GM18498 (cell line): Measurements from ENCODE around the gene CACNA1A.
"Not testable (repeated sequence)": the region's sequence is repeated elsewhere in the genome, so short reads cannot be mapped to it uniquely, and the experiment has no call there.

Experiments used
- ATAC-seq: cut with Tn5 transposase; IDR thresholded peaks from one replicate; pipeline ENCODE4 v1.9.1; 2021; ENCODE audit warnings: mild to moderate bottlenecking, moderate library complexity; ENCODE audit not compliant: unreplicated experiment

CACNA1A gene

GRCh38 chr19:13506471-13506820 lies at the start of gene CACNA1A:
TSS of gene CACNA1A (minus strand) at chr19:13506479. CDS start at chr19:13506224, 255 bp downstream.
- no peak for ATAC-seq

- no peak for ATAC-seq
Measured at GRCh38 chr19:13554506-13555240, 48.4 kb upstream of the CACNA1A start.

GRCh38 chr19:13553880-13554400 lies 47.7 kb upstream of the CACNA1A start:
- ATAC-seq, result no peak

- no peak for ATAC-seq
Measured at GRCh38 chr19:13548131-13548530, 41.9 kb upstream of the CACNA1A start.

GRCh38 chr19:13547102-13547501 lies 40.8 kb upstream of the CACNA1A start:
- ATAC-seq, result no peak

- no peak for ATAC-seq
Measured at GRCh38 chr19:13544423-13544822, 38.1 kb upstream of the CACNA1A start.

GRCh38 chr19:13541554-13541953 lies 35.3 kb upstream of the CACNA1A start:
- ATAC-seq, result no peak

- ATAC-seq, result no peak
Measured at GRCh38 chr19:13539332-13539731, 33.1 kb upstream of the CACNA1A start.

GRCh38 chr19:13538601-13539253 lies 32.4 kb upstream of the CACNA1A start:
- no peak for ATAC-seq

- no peak for ATAC-seq
Measured at GRCh38 chr19:13537454-13537853, 31.2 kb upstream of the CACNA1A start.

GRCh38 chr19:13530720-13531119 lies 24.4 kb upstream of the CACNA1A start:
- ATAC-seq, result no peak

- ATAC-seq, result not testable (repeated sequence)
Measured at GRCh38 chr19:13529721-13530120, 23.4 kb upstream of the CACNA1A start.

GRCh38 chr19:13526552-13526951 lies 20.3 kb upstream of the CACNA1A start:
- no peak for ATAC-seq

GRCh38 chr19:13521066-13521465 lies 14.8 kb upstream of the CACNA1A start:
- ATAC-seq, result no peak

- ATAC-seq, result no peak
Measured at GRCh38 chr19:13511947-13512346, 5.7 kb upstream of the CACNA1A start.

- no peak for ATAC-seq
Measured at GRCh38 chr19:13507053-13507611, 853 bp upstream of the CACNA1A start.

- ATAC-seq, result no peak
Measured at GRCh38 chr19:13505761-13506470, 363 bp downstream of the CACNA1A start.

- ATAC-seq, result no peak
Measured at GRCh38 chr19:13505164-13505695, 1.0 kb downstream of the CACNA1A start.

GRCh38 chr19:13503570-13504235 lies 2.6 kb downstream of the CACNA1A start:
- no peak for ATAC-seq

- ATAC-seq, result no peak
Measured at GRCh38 chr19:13502231-13502630, 4.0 kb downstream of the CACNA1A start.

GRCh38 chr19:13499692-13500091 lies 6.6 kb downstream of the CACNA1A start:
- no peak for ATAC-seq
